Activated T-cell treated with anti-CD3 and anti-CD28 coated beads for 1 hour (primary cell): Measurements from ENCODE around the gene KRTAP15-1.

Experiments
- DNase-seq: peaks from one replicate; pipeline ENCODE4 v3.0.0-alpha.2; 2020; ENCODE audit warnings: low read depth

Gene KRTAP15-1

GRCh38 chr21:30439975-30440374 lies at the start of gene KRTAP15-1:
KRTAP15-1 (plus strand) TSS chr21:30440275; CDS start chr21:30440328, 53 bp downstream.
- no peak for DNase-seq

- no peak for DNase-seq
Measured at GRCh38 chr21:30391492-30392025, 48.5 kb upstream of the KRTAP15-1 start.

- no peak for DNase-seq
Measured at GRCh38 chr21:30395731-30396130, 44.3 kb upstream of the KRTAP15-1 start, which contains the start of gene KRTAP13-1. KRTAP13-1 (plus strand) TSS chr21:30396031; CDS start chr21:30396087, 56 bp downstream.

GRCh38 chr21:30408782-30409494 lies 31.1 kb upstream of the KRTAP15-1 start:
- no peak for DNase-seq

GRCh38 chr21:30415993-30416392 lies 24.1 kb upstream of the KRTAP15-1 start:
- DNase-seq = no peak

- DNase-seq = no peak
Measured at GRCh38 chr21:30425826-30426225, 14.2 kb upstream of the KRTAP15-1 start, which contains the start of gene KRTAP13-3. KRTAP13-3 (minus strand) TSS chr21:30425926; CDS start chr21:30425912, 14 bp downstream.

- DNase-seq = no peak
Measured at GRCh38 chr21:30426731-30427130, 13.3 kb upstream of the KRTAP15-1 start.

GRCh38 chr21:30430170-30430655 lies 9.9 kb upstream of the KRTAP15-1 start, which contains the start of gene KRTAP13-4:
KRTAP13-4 (plus strand) TSS chr21:30430220; CDS start chr21:30430276, 56 bp downstream.
- no peak for DNase-seq

GRCh38 chr21:30434033-30434631 lies 5.9 kb upstream of the KRTAP15-1 start:
- no peak for DNase-seq

- DNase-seq = no peak
Measured at GRCh38 chr21:30437010-30437565, 3.0 kb upstream of the KRTAP15-1 start.

GRCh38 chr21:30443226-30443625 lies 3.2 kb downstream of the KRTAP15-1 start:
- DNase-seq = no peak

- no peak for DNase-seq
Measured at GRCh38 chr21:30444204-30444603, 4.1 kb downstream of the KRTAP15-1 start.

- no peak for DNase-seq
Measured at GRCh38 chr21:30447056-30447455, 7.0 kb downstream of the KRTAP15-1 start.

- no peak for DNase-seq
Measured at GRCh38 chr21:30448514-30448913, 8.4 kb downstream of the KRTAP15-1 start.

GRCh38 chr21:30463713-30464112 lies 23.6 kb downstream of the KRTAP15-1 start:
- no peak for DNase-seq

- no peak for DNase-seq
Measured at GRCh38 chr21:30468900-30469714, 29.0 kb downstream of the KRTAP15-1 start.

- DNase-seq = no peak
Measured at GRCh38 chr21:30478004-30478403, 37.9 kb downstream of the KRTAP15-1 start.

GRCh38 chr21:30479259-30479658 lies 39.2 kb downstream of the KRTAP15-1 start:
- no peak for DNase-seq

GRCh38 chr21:30480145-30480544 lies 40.1 kb downstream of the KRTAP15-1 start, which contains the start of gene KRTAP19-1:
KRTAP19-1 (minus strand) TSS chr21:30480367; CDS start chr21:30480317, 50 bp downstream.
- DNase-seq = no peak

GRCh38 chr21:30482130-30482529 lies 42.1 kb downstream of the KRTAP15-1 start:
- no peak for DNase-seq

- DNase-seq = no peak
Measured at GRCh38 chr21:30486180-30486579, 46.1 kb downstream of the KRTAP15-1 start.

- no peak for DNase-seq
Measured at GRCh38 chr21:30487336-30487735, 47.3 kb downstream of the KRTAP15-1 start, which contains the start of gene KRTAP19-2. KRTAP19-2 (minus strand) TSS chr21:30487436; CDS start chr21:30487348, 88 bp downstream.
